GM21367 (cell line): Measurements from ENCODE around the gene SLC26A11.

Experiments
- ATAC-seq: cut with Tn5 transposase; IDR thresholded peaks from one replicate; pipeline ENCODE4 v1.9.1; 2021; ENCODE audit not compliant: unreplicated experiment

The SLC26A11 gene

DNA sequence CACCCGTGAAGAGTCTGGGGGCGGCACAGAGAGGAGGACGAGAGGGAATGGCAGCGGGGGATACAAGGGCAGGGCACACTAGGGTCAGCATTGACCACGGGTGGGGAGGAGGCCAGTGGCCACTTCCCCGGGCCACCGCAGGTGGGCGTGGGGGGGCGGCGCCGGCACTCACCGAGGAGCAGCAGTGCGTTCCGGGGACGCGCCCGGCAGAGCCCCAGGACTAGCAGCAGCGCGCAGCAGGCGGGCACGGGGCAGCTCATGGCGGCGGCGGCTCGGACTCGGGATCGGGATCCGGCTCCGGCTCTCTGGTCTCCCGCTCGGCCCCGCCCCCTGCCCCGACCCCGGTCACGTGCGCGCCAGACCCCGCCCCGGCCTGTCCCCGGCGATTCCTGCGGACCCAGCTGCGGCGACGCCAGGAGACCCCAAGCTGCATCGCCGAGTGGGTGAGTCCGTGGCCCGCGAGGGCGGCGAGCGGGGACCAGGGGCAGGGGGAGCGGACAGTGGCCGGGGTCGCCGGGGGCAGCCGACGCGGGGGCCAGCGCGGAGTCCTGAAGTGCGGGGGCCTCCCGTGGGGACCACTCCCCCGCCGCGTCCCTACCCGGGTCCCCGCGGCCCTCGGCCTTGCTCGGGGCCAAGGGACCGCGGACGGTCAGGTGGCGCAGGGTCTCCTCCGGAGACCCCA is at the start of gene SLC26A11, which contains the start of gene SGSH:
Gene SLC26A11 (plus strand): TSS at position 374 of the 682 bp plus-strand sequence. CDS start 1,134 bp downstream, outside the sequence.
Gene SGSH (minus strand): TSS at position 280 of the 682 bp plus-strand sequence. CDS start 20 bp downstream, at position 260.
- peak; percentile 30 for ATAC-seq

DNA sequence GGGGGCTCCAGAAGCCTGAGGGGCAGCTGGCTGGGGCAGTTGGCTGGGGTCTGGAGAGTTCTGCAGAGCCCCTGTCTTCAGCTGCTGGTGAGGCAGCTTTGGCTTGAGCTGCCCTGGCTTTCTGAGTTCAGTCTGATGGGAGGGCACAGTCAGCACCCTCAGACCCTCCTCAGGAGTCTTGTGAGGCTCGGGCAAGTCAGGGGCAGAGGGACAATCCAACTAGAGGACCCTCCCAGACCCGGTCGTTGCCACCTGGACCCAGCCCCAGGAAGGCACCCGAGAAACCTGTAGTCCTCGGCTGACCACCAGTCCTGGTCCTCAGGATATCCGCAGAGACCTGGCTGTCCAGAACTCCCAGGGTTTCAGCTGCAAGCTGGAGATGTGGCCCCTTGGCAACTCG is 48.5 kb upstream of the SLC26A11 start:
- no peak for ATAC-seq

DNA sequence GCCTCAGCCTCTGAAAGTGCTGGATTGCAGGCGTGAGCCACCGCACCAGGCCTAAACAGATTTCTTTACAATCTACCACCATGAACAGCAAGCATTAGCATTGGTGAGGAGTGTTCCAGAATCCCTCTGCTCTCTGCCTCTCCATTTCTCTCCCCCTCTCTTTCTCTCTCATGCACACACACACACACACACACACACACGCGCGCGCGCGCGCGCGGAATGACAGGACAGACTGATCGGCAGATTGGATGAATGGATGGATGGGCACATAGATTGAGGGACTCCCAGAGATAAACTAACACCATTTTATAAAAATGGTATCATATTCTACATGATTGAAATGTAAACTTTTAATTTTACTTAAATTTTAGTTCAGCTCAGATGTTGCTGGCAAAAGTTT is 47.1 kb upstream of the SLC26A11 start:
- no peak for ATAC-seq

DNA sequence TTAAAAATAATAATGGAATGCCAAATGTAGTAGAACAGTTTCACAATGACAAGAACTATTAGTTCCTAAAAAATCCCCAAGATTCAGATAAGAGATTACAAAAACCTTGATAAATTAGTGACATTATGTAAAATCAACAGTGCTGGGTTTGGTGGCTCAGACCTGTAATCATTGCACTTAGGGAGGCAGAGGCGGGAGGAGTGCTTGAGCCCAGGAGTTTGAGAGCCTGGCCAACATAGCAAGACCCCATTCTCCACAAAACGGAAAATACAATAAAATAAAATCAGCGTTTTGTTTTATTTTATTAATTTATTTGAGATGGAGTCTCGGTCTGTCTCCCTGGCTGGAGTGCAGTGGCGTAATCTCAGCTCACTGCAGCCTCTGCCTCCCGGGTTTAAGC is 46.3 kb upstream of the SLC26A11 start:
- ATAC-seq = no peak

DNA sequence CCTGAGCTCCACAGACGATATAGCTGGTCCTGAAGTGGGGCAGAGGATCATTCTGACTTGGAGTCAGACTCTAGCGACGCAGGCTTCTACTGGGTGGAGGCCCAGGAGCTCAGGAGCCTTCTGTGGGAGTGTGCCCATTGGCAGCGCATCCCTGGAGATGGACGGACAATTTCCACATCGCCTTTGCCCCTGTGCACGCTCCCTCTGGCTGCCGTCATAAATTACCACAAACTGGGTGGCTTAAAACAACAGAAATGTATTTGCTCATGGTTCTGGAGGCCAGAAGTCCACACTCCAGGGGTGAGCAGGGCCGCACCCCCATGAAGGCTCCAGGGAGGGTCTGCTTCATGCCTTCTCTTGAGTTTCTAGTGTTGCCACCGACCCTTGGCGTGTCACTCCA is 43.5 kb upstream of the SLC26A11 start:
- no peak for ATAC-seq

DNA sequence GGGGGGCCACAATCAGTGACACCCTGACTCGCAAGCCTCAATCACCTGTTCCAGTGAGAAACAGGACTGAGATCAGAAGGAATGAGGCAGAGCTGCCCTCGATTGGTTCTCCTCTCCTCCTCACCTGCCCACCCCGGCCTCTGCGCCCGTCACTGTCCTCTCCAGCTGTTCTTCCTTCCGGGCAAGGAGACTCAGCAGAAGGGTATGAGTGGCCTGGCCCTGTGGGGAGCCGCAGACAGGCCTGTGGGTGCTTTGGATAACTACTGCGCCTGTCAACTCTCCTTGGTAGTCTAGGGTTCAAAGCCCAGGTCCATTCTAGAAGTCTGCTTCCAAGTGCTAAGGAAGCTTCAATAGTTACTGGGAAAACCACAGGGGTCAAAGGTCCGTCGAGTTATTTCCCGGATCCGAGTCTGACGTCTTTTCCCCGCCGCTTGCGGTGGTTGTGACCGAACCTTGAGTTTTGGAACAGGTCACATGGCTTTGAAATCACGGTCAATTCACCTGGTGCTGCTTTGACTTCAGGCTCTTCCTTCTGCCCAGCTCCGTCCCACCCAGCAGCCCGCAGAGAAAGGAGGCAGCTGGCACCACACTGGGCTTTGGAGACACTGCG is 42.1 kb upstream of the SLC26A11 start:
- no peak for ATAC-seq

DNA sequence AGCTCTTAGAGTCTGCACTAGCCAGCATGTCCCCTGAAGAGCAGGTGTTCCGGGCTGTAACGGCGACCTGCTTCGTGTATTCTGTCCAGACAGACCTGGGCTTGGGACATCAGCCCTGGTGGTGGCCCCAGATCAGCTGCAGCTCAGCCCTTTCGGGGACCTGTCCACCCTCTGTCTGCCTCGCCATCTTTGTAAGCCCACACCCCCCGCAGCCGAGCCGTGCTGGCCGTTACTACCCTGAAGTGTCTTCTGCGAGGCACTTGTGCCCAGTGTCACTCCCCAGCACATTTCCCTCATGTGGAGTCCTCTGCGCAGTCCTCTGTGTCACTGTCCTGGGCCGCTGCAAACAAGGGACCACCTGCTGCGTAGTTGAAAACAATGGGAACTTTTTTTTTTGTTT is 40.0 kb upstream of the SLC26A11 start:
- no peak for ATAC-seq

DNA sequence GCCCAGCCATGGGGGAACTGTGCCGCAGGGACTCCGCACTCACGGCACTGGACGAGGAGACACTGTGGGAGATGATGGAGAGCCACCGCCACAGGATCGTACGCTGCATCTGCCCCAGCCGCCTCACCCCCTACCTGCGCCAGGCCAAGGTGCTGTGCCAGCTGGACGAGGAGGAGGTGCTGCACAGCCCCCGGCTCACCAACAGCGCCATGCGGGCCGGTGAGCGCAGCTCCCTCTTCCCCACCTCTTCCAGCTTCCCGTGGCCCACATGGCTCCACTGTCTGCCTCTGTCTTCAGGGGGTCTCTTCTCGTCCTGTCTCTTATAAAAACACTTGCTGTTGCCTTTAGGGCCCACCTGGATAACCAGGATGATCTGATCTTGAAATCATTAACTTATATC is 38.8 kb upstream of the SLC26A11 start:
- no peak for ATAC-seq

DNA sequence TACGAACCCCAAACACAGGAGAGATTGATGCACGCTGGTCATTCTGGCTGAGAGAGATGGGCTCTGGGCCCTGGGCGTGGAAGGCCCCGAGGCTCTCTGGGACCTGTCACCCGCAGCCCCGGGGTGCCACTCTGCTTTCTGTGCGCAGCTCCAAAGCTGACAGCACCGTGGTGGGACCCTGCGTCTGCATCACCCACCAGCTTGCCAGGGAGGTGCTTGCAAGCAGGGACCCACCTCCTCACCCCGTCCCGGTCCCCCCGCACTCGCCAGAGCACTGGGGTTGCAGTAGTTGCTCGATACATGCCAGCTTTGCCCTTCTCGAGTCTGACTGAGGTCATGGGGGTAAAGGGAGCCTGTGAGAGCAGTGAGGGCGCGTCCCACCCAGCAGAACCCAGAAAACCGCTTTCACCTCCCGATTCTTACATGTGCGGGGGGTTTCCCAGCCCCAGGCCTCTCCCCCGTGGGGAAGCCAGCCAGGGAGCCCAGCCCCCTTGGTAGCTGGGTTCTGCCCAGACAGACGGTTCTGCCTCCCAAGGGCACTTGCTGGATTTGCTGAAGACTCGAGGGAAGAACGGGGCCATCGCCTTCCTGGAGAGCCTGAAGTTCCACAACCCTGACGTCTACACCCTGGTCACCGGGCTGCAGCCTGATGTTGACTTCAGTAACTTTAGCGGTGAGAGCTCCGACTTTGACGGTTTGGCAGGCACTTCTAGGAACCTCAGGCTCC is 37.9 kb upstream of the SLC26A11 start:
- no peak for ATAC-seq

DNA sequence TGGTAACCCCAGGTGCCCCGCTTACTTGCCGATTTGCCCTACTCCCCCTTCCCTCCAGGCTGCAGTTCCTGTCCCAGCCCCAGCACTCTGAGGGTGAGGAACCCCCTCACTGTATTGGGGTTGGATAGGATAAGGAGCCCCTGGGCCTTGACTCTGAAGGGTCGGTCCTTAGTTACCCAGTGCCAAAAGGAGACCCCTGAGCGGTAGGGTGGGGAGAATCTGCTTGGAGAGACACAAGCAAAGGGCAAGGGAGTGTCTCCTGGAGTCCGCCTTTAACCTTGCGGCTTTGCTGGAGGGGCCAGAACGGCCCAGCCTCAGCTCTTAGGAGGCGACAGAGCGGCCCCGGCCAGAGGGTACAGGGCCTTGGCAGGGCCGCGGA is 37.4 kb upstream of the SLC26A11 start:
- no peak for ATAC-seq

DNA sequence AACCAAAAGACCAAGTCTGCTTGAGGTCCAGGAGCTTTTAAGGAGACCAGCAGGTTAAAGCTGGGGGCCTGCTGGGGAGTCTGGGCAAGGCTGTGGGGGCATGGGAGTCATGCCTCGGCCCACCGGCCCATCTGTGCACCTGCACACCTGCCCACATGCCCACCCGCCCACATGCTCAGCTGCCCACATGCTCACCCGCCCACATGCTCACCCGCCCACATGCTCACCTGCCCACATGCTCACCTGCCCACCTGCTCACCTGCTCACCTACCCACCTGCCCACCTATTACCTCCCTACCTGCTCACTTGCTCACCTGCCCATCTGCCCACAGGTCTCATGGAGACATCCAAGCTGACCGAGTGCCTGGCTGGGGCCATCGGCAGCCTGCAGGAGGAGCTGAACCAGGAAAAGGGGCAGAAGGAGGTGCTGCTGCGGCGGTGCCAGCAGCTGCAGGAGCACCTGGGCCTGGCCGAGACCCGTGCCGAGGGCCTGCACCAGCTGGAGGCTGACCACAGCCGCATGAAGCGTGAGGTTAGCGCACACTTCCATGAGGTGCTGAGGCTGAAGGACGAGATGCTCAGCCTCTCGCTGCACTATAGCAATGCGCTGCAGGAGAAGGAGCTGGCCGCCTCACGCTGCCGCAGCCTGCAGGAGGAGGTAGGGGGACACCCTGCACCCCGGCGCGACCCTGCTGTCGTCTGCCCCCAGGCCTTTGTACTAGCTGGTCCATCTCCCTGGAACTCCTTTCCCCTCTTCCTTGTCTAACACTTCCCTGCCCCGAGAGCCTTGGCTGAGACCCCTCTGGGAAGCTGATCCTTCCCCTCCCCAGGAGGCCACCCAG is 36.4 kb upstream of the SLC26A11 start:
- ATAC-seq = no peak

DNA sequence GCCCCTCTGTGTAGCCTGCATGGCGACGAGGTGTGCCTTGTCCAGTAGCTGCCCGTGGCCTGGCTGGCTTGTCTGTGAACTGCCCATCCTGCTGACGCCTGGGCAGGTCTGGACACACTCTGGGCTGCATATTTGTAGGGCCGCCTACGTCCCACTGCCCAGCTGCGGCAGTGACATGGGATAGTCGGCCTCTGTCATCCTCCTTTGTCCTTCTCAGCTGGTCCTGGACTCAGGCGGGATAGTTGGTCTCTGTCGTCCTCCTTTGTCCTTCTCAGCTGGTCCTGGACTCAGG is 35.9 kb upstream of the SLC26A11 start:
- ATAC-seq = no peak

DNA sequence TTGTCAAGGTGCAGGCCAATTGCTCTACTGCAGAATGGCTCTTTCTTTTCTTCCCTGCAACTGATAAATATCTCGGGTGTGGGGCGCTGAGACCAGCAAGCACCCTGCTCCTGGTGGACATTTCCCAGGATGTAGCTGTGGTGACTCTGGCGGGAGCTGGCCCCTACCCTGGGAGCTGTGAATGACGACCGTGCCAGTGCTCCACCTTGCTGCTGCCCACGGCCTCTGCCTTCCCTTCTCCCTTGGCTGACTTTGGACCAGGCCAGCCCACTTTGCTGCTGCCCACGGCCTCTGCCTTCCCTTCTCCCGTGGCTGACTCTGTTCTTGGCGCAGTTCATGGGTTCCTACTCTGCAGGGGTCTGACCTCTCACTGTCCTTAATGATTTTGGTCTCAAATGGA is 34.3 kb upstream of the SLC26A11 start:
- no peak for ATAC-seq

DNA sequence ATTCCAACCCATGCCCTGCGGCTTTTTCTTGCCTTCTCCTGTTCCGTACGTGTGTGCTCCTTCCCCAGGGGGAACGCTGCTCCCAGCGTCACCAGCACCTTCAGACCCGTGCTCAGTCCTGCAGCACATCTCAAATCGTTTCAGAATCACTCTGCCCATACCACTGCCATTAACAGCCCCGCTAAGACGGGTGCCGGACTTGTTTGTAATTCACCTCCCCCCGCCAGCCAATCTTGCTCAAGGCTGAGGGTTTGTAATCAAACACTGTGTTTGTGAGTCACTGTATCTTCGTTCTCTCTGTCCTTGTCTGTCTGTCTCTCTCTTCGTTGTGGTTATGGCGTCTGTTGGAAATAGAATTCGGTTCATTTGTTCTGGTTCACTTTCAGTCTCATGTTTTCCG is 33.1 kb upstream of the SLC26A11 start:
- ATAC-seq = no peak

DNA sequence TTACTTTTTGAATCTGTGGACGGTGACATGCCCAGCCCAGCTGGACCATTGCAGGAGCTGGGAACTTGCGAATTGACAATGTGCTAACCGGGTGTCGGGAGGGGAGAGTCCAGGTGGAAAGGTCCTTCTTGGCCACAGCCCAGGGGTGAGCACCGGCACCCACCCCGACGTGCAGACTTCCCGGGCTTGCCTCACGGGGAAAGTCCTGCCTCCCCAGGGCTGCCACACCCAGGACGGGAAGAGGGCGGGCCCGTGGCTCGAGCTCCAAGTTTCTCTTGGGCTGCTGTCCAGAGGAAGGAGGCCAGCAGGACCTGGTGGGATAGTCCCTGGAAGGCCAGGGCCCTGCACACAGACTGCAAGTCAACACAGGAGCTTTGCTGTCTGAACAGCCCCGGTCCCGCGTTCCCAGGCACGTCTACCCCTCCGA is 32.7 kb upstream of the SLC26A11 start:
- no peak for ATAC-seq

DNA sequence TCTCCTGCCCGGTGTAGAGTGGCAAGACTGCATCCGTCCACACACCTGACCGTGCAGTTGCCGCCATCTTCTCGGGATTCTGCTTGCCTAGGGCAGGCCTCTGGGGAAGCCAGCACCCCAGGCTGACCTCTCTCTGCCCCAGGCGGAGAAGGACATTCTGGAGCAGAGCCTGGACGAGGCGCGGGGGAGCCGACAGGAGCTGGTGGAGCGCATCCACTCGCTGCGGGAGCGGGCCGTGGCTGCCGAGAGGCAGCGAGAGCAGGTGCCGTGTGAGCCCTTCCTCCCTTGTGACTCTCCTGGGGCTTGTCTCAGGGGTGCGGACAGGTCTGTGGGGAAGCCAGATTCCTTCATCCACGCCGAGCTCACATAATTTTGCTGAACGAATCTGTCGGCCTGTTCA is 30.6 kb upstream of the SLC26A11 start:
- no peak for ATAC-seq

DNA sequence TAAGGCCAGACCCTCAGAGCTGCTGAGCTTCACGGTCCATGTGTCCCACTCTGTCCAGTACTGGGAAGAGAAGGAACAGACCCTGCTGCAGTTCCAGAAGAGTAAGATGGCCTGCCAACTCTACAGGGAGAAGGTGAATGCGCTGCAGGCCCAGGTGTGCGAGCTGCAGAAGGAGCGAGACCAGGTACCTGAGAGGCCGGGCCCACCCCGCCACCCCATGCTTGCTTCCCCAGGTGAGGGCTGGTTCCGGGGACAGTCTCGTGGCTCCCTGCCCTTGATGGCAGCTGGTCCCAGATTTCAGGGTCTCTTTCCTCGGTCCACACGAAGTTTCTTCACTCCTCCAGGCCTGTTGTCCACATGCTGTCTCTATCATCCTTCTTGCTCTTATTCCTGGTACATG is 29.5 kb upstream of the SLC26A11 start:
- ATAC-seq = no peak

DNA sequence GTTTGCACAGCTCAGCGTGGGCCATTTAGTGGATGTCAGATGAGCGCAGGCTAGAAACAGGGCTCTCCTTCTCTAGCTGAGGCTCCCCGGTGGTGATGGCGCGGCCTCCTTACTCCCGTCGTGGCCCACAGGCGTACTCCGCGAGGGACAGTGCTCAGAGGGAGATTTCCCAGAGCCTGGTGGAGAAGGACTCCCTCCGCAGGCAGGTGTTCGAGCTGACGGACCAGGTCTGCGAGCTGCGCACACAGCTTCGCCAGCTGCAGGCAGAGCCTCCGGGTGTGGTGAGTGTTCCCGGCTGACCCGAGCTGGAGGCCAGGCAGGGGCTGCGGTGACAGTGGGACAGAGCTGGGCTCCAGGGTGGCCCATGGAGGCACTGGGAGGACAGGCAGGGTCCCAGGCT is 29.0 kb upstream of the SLC26A11 start:
- no peak for ATAC-seq

DNA sequence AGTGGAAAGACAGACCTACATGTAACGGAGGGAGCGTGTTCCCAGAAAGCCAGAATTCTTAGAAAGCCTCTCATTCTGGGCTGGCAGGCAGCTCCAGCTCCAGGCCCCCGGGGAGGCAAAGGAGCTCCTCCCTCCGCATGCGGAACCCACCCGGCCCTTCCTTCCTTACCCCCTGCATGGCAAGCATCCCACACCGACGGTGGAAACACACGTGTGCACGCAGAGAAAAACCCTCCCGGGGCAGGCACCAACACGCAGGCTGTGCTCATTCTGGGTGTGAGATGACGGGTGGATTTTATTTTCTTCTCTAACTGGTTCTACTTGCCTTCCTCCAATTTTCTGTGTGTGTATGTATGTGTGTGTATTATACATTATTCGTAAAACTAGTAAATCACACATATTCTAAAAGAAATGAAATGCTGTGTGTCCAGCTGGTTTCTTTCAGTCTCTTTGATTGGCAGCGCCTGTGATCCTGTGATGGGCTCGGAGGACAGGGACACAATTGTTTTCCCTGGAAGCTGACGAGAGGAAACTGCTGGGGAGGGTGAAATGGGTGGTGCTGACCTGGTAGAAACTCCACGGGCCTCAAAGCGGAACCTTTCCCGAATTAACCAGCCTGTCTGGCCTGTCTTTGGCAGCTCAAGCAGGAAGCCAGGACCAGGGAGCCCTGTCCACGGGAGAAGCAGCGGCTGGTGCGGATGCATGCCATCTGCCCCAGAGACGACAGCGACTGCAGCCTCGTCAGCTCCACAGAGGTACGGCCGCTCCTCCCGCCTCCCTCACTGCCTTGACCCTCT is 28.2 kb upstream of the SLC26A11 start:
- ATAC-seq = no peak

DNA sequence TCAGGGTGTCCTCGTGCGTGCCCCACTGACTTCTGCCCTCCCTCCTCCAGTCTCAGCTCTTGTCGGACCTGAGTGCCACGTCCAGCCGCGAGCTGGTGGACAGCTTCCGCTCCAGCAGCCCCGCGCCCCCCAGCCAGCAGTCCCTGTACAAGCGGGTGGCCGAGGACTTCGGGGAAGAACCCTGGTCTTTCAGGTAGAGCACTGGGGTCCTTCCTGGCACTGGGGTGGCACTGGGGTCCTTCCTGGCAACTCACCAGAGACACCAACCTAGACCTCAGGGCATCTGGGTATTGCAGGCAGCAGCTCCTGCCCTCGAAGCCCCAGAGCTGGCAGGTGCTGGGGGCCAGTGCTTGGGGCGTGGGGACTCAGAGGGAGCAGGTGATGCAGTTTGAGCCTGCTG is 25.1 kb upstream of the SLC26A11 start:
- no peak for ATAC-seq
